A673 (cell line): ENCODE data around the gene CMTM3.

Experiments used
- CTCF ChIP-seq: fragments of 300-800, 200-600 bp; sonication (generic); conservative IDR thresholded peaks from 2 replicates; pipeline ENCODE4 v1.5.1; 2017; ENCODE audit warnings: low read depth, mild to moderate bottlenecking, antibody characterized with exemption, low read length, moderate library complexity, mixed read lengths
- EZH2 ChIP-seq: fragments of 200-600 bp; sonication (generic); IDR thresholded peaks from 2 replicates; pipeline ENCODE4 v1.6.1; 2017; ENCODE audit warnings: borderline replicate concordance, low read depth, mild to moderate bottlenecking, mixed read lengths, antibody characterized with exemption, low read length; ENCODE audit not compliant: poor library complexity, severe bottlenecking

- TF ChIP-seq CTCF (peak; percentile 56), EZH2 (no peak)
These were observed 15.4 kb upstream of the CMTM3 start for GRCh38 chr16:66588981-66589713.
